ENCODE data around the gene ATF7.
"Not testable (repeated sequence)": the region's sequence is repeated elsewhere in the genome, so short reads cannot be mapped to it uniquely, and the experiment has no call there.

Gene ATF7

DNA sequence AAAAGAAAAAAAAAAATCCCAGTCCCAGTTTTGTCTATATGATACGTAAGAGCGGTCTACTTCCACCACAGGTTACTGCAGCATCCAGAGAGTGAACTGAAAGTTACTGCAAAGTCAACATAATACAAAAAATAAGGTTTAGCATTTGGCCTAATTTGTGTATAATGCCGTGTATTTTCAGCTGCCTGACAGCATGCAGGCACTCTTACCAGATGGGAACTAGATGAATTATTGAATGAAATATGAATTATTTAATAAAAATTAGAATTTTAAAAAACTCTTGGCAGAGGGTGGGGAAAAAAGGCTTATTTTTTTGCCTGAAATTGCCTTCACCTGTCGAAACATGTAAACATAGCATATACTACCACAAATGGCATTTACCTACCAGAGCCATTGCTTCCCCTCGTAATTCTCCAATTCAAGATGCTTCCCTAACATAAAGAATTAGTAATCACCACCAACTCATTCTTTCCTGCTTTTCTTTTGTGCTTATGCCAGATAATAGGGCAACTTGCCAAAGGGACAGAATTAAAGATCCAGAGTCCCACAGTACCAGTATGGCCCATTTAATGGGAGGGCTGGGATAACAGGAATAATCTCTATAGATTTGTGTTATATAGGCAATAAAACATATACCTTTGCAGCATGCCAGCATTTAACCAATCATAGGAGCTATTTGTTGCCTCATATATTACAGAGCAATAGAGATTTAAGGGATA, 31.1 kb downstream of the ATF7 start:
- DNase-seq: no peak

DNA sequence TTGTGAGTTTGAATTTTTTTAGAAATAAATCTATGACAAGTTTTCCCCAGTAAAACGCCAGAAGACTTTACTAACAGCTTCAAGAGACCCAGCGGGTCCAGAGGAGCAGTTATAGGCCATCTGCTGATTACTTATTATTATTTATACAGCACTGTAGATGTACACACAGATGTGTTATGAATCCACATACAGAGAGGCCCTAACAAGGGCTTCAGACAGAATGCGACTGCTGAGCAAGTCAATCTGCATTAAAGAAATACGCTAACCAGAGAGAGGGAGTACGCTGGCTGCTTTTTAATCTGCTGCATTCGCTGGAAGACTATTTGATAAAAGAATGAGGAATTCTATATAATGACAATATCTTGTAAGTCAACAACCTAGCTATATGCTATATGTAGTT, 32.5 kb downstream of the ATF7 start:
- DNase-seq: no peak

DNA sequence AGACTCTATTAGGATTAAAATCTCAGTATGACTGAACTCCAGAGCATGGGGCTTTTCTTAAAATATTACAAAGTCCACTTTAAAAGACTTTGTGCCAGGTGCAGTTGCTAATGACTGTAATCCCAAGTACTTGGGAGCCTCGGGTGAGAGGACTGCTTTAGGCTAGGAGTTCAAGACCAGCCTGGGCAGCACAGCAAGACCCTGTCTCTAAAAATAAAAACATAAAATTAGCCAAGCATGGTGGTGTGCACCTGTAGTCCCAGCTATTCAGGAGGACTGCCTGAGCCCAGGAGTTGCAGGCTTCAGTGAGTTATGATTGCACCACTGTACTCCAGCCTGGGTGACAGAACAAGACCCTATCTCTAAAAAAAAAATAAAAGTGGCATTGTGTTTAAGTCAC, 33.2 kb downstream of the ATF7 start:
- DNase-seq: no peak

DNA sequence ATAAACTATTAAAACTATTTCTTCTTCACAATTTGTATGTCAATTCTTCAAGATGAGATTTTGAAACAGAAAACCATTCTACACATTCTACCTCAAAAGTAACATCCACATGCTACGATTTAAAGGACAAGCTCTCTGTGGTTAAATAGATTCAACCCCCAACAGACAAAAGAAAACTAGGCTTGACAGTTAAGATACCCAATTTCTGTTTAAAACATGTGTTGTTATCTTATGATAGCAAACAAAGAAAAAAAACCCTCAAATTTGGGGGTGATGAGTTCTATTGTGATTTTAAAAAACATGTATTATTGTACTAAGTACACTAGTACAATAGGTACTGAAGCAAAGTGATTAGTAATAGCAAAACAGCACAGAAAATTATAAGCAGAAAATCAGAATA, 33.8 kb downstream of the ATF7 start:
- no peak for DNase-seq

DNA sequence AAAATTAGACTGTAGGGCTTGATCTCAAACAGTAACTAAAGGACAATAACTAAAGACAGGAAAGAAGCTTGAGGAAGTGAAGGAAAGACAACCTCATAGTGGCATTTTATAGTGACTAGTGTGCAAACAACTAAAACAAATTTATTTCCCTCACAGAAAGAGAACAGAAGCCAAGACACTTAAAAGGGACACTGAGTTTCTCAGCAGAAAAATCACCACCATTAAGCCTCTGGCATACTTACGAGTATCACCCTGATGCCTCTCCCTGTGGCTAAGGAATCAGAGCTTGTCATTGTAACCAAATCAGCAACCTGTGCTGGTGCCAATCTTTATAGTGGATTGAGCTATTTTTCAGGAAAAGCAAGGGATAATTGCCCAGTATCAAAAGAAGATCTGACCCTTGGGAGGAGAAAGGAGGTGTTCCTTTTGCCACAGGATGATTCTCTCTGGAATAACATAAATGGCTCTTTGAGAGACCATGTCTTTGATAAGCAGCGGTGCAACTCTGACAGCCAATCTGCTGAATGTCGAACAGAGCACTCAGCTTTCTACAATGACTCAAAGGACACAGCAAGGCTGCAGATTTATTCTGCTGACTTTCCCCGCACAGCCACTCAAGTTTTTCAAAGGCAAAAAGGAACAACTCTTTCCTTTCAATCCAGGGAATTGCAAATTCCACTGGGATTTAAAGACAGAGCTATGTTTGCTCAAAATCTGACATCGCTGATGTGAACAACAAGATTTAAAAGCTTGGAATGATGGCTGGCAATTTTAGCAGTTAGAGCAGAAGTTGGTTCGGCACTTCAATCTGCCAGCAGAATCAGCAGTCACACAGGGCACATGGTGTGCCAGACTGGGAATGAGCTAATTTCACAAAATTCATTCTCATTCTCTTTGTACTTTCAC, 34.6 kb downstream of the ATF7 start:
- DNase-seq: no peak

DNA sequence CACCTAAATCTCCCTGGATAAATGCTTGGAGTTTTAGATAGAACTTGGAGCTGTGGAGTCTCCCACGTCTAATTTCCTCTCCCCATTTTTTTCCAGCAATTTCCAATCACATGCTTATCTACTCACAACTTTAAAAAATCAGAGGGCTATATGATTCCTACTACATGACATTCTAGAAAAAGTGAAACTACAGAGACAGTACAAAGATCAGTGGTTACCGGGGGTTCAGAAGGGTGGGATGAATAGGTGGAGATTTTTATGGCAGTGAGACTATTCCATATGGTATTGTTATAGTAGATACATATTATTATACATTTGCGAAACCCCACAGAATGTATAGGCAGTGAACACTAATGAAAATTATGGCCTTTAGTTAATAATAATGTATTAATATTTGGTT, 35.5 kb downstream of the ATF7 start:
- no peak for DNase-seq

DNA sequence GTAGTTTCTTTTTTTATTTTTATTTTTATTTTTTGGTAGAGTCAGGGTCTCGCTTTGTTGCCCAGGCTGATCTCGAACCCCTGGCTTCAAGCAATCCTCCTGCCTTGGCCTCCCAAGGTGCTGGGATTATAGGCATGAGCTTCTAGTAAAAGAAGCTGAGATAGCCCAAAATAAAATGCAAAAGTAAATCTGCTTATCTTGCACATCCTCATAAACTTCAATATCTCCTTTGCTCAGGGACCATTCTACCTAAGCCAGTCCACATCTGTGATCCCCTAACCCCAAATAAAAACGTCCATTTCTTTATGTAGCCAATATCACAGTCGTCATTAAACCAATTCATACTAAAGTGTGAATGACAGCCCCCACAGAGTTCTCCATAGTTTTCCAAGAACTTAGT, 36.3 kb downstream of the ATF7 start:
- no peak for DNase-seq

DNA sequence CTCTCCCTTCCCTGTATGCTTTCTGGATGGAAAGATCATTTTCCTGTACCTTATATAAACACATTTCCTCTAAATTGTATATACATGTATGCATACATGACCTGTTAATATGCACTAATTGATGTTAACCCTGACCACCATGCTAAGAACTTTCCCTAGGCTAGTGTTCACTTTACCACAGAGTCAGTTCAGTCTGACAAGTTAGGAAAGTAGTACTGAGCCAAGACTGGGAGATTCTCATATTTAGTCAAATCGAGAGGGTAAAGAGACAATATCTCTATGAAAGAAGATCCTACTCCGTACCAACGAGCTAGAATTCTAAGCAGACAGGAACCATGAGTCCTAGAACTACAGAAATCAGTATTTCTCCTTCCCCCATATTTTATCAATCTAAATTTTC, 36.8 kb downstream of the ATF7 start:
- DNase-seq: no peak

DNA sequence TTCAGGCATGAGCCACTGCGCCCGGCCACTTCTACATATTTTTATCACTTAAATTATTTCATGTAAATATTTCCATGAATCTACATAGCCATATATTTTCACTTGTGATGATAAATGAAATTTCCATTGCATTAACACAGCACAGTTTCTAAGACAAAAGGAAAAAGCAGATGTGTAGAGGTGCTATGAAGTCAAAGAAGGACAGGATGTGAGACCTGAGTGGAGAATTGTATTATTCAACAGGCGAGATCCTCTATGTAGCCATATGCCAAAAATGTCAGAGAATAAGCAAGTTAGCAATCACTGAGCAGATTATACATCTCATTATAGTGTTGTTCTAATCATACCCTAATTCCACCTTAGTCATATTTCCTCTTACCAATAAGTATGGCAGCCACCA, 38.1 kb downstream of the ATF7 start:
- DNase-seq: no peak

DNA sequence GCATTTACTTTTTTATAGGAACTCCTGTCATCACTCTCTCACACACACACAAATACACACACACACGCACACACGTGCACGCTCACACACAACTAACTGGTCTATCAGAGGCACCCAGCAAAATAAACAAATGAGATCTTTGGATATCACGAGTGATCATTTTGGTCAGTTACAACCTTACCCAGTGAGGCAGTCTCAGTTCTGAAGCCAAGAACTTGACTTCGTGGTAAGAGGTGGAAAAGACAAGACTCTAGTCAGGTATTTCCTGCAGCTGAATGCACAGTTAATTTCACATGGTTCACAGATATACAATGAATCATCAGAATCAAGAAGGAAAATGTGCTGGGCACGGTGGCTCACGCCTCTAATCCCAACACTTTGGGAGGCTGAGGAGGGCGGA, 39.4 kb downstream of the ATF7 start:
- DNase-seq: no peak

DNA sequence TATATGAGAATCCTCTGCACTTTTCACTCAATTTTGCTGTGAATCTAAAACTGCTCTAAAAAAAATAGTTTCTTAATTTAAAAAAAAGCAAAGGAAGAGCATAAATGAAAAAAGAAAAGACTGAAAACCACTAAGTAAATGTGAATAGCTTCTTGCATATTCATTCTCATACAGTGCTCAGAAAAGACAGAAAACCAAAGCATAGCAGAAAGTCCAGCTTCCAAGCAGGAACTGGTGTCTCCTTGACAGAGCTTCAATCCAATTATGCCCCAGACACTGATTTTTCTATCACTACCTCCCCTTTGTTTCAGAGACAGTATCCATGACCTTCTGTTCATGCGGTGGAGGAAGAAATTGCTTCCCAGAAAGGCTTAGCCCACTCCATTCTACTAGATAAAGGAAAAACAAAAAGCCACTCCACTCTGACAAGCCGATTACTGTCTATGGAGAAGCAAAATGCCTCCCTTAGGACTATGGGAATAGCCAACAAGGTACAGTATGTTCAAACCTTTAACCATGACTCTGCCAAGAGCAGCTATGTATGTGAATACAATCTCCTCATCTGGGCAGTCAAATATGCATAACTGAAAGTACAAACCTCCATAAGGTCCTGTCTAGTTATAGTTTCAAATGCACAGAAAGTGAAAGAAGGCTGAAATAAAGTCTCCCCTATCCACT, 40.6 kb downstream of the ATF7 start:
- no peak for DNase-seq

DNA sequence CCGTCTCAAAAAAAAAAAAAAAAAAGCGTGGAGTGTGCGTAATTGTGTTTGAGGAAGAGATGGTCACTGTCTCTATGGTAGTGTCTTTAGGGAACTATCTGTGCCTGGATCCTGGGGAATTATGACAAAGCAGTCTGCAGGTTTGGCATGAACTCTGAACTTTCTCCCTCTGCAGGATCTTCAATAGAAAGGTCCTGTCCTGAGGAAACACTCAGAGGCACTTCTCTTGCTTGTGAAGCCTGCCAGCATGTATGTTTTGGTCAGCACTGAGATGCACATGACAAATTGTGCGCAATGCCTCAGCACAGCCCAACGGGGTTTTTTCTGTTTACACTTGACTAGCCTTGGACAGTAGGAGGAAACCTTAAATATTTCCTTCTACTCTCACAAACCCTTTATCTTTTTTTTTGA, 46.6 kb downstream of the ATF7 start:
- DNase-seq: no peak

DNA sequence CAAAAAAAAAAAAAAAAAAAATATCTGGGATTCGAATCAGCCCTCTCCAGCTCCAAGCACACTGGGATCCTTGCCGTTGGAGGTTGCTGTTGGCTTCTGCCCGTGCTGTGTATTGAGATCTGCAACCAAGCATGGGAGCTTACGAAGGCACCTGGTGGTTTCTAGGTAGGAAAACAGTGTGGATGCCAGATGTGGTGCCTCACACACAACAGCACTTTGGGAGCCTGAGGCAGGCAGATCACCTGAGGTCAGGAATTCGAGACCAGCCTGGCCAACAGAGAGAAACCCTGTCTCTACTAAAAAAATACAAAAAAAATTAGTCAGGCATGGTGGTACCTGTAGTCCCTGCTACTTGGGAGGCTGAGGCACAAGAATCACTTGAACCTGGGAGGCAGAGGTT, 47.4 kb downstream of the ATF7 start:
- no peak for DNase-seq

DNA sequence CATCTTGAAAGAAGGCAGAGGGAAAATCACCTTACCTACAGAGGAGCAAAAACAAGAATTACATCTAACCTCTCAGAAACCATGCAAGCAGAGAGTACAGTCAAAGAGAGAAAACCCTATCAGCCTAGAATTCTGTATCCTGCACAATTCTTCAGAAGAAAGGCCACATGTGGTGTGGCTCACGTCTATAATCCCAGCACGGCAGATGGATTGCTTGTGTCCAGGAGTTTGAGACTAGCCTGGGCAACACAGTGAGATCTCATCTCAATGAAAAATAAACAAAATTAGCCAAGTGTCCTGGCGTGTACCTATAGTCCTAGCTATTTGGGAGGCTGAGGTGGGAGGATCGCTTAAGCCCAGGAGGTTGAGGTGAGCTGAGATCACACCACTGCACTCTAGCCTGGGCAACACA, 48.2 kb downstream of the ATF7 start:
- no peak for DNase-seq

DNA sequence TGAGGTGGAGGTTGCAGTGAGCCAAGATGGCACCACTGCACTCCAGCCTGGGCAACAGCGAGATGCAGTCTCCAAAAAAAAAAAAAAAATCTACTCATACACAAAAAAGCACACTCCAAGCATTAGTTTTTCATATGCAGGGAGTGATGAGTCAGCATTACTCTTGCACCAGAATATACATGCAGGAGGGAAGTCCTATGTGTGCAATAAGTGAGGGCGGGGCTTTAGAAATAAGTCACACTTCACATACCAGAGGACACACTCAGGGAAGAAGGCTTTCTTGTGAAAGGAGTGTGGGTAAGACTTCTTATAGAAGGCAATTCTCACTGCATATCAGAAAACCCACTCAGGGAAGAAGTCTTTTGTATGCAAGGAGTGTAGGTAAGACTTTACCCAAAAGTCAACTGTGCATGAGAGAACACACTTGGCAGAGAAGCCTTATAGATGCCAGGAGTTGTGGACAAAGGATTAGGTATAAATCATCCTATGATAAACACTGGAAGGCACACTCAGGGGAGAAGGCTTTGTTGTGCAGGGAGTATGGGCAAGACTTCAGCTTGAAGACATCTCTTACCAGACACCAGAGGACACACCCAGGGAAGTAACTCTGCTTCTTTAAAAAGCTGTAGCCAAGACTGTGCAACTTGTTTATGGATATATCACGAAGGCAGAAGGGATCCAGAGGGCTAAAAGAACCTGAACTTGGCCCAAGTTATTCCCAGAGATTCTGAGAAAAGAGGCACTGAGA, 50.5 kb downstream of the ATF7 start:
- DNase-seq: no peak

DNA sequence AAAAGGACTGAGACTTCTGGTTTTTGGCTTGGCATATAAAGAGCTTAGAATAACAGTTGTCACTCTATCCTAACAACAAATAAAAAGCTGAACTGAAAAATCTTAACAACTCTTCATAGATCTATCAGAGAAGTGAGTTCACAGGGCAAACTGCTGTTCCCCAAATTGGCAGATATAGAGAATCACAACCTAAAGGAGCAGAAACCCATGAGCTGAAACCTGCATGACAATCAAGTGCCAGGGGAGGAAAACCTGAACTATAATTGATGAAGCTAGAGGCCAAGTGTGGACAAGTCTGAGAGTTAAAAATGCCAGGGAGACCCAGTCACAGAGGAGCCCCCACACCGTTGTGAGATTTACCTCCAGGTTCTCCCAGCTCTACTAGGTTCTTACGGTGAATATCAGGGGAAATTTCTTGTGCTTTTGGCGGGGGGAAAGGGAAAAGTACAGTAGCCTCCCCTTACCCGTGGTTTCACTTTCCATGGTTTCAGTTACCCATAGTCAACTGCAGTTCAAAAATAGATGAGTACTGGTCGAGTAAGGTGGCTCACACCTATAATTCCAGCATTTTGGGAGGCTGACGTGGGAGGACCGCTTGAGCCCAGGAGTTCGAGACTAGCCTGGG, 53.9 kb downstream of the ATF7 start:
- no peak for DNase-seq

DNA sequence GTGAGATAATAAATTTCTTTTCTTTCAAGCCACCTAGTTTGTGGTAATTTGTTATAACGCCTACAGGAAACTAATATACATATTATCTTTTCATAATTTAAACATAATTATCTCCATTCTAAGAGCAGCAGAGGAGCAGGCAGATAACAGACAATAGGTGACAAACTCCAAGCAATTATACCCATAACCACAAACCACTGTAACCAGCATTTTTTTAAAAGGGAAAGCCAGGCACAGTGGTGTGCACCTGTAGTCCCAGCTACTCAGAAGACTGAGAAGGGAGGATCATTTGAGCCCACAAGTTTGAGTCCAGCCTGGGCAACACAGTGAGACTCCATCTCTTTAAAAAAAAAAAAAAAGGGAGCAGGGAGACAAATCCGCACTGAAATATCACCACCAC, 54.9 kb downstream of the ATF7 start:
- DNase-seq: peak; percentile 3

DNA sequence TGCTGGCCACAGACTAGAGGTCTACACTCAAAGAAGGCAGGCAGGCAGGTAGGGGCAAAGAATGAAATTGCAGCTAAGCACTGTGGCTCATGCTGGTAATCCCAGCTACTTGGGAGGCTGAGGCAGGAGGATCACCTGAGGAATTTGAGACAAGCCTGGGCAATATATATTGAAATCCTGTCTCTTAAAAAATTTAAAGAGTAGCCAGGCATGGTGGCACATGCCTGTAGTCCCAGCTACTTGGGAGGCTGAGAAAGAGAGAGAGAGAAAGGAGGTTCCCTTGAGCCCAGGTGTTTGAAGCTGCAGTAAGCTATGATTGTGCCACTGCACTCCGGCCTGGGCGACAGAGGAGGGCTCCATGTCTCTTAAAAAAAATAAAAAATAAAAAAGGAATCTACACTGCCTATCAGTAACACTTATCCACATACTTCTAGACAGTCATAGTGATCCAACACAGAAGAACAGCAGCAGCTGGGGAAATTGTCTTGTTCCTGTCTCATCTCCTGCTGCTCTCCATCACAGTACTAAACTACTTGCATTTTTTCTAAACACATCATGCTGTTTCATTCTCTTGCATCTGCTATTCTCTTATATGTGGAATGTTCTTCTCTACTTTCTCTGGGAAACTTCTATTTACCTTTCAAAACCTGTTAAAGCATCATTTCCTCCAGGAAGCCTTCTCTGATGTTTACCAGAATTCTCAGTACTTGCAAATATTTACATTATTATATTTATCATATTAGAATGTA, 57.2 kb downstream of the ATF7 start:
- DNase-seq: no peak

DNA sequence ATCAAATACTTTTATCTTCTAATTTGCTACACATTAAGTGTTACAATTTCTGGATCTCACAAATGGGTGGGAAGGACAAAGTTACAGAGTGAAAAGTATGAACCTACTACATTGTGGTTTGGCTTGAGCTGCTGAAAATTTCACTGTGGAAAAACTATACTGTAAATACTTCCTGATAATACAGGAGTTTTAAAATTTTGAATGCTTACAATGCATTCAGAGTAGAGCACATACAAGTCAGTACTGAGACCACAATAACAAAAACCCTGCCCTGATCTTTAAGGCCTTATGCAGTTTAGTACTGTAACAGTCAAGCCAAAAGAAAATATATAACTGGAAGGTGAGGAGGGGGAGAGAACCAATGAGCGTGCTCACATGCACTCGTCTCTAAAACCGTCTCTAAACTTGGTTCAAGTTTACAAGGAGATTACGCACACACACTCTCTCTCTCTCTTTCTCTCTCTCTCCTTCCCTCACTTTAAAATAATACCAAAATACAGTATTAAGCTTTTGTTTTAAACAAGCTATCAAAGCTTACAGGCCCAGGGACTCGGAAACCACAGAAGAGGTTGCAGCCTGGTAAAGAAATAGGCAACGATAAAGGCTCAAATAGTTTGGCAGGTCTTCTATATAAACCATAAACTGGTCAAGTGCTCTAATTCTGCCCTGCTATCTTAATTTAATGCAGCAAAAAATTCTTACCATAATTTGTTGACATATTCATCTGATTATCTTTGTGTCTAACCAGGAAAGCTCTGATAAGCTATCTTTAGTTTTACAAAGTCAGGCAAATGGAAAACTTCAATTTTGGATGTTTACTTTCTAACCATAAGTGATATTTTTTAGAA, 58.0 kb downstream of the ATF7 start:
- no peak for DNase-seq

DNA sequence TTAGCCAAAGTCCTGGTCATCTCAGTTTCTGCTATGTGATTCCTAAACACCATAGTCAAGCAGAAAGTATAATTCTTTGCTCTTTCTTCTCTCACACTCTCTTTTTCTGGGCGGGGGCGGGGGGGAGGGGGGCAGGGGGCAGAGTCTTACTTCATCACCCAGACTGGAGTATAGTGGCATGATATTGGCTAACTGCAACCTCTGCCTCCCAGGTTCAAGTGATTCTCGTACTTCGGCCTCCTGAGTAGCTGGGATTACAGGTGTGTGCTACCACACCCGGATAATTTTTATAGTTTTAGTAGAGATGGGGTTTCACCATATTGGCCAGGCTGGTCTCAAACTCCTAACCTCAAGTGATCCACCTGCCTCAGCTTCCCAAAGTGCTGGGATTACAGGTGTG, 60.8 kb downstream of the ATF7 start:
- DNase-seq: not testable (repeated sequence)

DNA sequence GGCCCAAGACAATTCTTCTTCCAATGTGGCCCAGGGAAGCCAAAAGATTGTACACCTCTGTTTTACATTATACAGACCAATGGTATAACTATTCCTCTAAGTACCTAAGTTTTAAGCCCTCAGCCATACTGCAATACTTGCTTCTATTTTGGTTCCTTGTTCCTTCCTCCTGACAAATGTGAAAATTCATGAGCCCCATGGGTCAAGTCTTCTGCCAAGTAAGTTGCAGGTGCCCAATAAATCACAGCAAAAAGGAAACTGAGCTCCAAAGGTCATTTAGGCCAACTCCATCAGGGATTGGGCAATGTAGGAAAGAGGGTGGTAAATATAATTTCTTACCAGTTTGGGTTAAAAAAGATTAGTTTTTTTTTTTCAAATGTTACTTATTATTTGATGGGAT, 61.2 kb downstream of the ATF7 start:
- DNase-seq: no peak

Measured in CD4-positive, alpha-beta T cell treated with Interleukin-10 for 1 hour (primary cell).